Measurements from ENCODE around the gene CAPN12. TPM values are rescaled to one million over a fixed set of nuclear protein-coding genes. Genes with fewer than 3 reads are reported as not detected.
"Not testable (repeated sequence)": the region's sequence is repeated elsewhere in the genome, so short reads cannot be mapped to it uniquely, and the experiment has no call there.

Gene CAPN12, protein sequence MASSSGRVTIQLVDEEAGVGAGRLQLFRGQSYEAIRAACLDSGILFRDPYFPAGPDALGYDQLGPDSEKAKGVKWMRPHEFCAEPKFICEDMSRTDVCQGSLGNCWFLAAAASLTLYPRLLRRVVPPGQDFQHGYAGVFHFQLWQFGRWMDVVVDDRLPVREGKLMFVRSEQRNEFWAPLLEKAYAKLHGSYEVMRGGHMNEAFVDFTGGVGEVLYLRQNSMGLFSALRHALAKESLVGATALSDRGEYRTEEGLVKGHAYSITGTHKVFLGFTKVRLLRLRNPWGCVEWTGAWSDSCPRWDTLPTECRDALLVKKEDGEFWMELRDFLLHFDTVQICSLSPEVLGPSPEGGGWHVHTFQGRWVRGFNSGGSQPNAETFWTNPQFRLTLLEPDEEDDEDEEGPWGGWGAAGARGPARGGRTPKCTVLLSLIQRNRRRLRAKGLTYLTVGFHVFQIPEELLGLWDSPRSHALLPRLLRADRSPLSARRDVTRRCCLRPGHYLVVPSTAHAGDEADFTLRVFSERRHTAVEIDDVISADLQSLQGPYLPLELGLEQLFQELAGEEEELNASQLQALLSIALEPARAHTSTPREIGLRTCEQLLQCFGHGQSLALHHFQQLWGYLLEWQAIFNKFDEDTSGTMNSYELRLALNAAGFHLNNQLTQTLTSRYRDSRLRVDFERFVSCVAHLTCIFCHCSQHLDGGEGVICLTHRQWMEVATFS
- 5.0 TPM for polyA plus RNA-seq (2013, experiment 1 of 4)
- polyA plus RNA-seq (2013, experiment 2 of 4) = 7.7 TPM
- polyA plus RNA-seq (2013, experiment 3 of 4) = 7.0 TPM
- 6.4 TPM for polyA plus RNA-seq (2013, experiment 4 of 4)

DNA sequence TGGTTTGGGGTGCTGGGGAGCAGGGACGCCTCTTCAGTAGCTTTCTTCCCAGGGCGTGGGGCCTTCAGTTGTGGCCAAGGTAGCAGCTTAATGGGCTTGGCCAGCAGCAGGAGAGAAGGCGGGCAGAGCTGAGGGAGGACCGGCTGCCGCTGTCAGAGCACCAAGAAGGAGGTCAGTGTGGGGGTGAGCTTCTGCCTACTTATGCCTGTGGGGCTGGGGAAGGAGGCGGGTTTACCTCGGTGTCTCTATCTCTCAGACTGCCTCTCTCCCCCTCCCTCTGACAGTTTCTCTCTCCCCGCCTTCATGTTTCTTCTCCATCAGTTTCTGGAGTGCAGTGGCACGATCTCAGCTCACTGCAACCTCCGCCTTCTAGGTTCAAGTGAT lies at the start of gene CAPN12:
Gene CAPN12 (minus strand): TSS at position 177 of the 384 bp plus-strand sequence. CDS start 309 bp downstream, outside the sequence.
- Histone ChIP-seq H3K4me3 (ENCODE audit: insufficient read depth, low read depth, low read length) (no peak within 1 kb of the TSS), H3K27ac (ENCODE audit: insufficient read depth, low read depth, low read length, poor library complexity, severe bottlenecking) (no peak within 1 kb of the TSS), H3K27me3 (ENCODE audit: control insufficient read depth, insufficient read depth, low read length, poor library complexity, severe bottlenecking) (no peaks in the 10 kb centered on the region), H3K9me3 (ENCODE audit: control insufficient read depth, low read length) (no peaks in the 10 kb centered on the region), H3K4me1 (ENCODE audit: control insufficient read depth, insufficient read depth, low read length) (no peaks in the 10 kb centered on the region), H3K36me3 (ENCODE audit: control insufficient read depth, insufficient read depth, low read length) (no peaks in the 10 kb centered on the region)
- 83 to 85% methylated on average over 10 of the region's 10 CpGs for WGBS, 2 experiments

DNA sequence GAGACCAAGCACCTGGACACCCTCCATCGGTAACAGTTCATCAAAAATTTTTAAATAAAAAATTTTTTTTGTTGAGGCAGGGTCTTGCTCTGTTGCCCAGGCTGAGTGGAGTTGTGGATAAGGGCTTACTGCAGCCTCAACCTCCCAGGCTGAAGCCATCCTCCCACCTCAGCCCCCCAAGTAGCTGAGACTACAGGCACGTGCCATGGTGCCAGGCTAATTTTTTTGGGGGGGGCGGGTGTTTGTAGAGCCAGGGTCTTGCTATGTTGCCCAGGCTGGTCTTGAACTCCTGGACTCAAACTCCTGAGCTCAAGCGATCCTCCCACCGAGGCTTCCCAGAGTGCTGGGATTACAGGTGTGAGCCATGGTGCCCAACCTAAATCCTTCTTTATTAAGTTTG lies 49.4 kb upstream of the CAPN12 start:
- H3K27ac ChIP-seq (ENCODE audit: insufficient read depth, low read depth, low read length, poor library complexity, severe bottlenecking) = no peak overlapping the region
- H3K9me3 ChIP-seq (ENCODE audit: control insufficient read depth, low read length) = no peaks in the 10 kb centered on the region
- no peaks in the 10 kb centered on the region for H3K27me3 ChIP-seq (ENCODE audit: control insufficient read depth, insufficient read depth, low read length, poor library complexity, severe bottlenecking)
- 91 to 96% methylated on average over 4 to 5 of the region's 5 CpGs for WGBS, 2 experiments
- H3K4me1 ChIP-seq (ENCODE audit: control insufficient read depth, insufficient read depth, low read length) = no peaks in the 10 kb centered on the region
- H3K4me3 ChIP-seq (ENCODE audit: insufficient read depth, low read depth, low read length) = no peak overlapping the region
- no peaks in the 10 kb centered on the region for H3K36me3 ChIP-seq (ENCODE audit: control insufficient read depth, insufficient read depth, low read length)

DNA sequence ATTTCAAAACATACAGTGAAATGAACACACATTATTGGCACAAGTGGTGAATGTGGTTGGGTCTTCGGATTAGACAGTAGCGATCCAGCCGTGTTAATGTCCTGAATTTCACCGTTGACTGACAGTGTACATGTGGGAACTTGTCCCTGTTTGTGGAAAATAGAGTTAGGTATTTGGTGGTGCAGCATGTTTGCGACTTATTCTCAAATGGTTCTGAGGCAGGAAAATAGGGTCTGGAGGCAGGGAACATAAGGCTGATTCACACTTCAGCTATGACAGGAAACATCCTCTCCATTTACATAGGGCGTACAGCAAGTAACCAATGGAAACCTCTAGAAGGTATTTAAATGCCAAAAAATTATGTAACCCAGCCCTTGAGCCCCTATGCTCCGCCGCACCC lies 48.9 kb upstream of the CAPN12 start:
- H3K9me3 ChIP-seq (ENCODE audit: control insufficient read depth, low read length) = no peaks in the 10 kb centered on the region
- H3K36me3 ChIP-seq (ENCODE audit: control insufficient read depth, insufficient read depth, low read length) = no peaks in the 10 kb centered on the region
- H3K4me1 ChIP-seq (ENCODE audit: control insufficient read depth, insufficient read depth, low read length) = no peaks in the 10 kb centered on the region
- H3K27ac ChIP-seq (ENCODE audit: insufficient read depth, low read depth, low read length, poor library complexity, severe bottlenecking) = no peak overlapping the region
- no peak overlapping the region for H3K4me3 ChIP-seq (ENCODE audit: insufficient read depth, low read depth, low read length)
- 82 to 84% methylated on average over 8 of the region's 8 CpGs for WGBS, 2 experiments
- no peaks in the 10 kb centered on the region for H3K27me3 ChIP-seq (ENCODE audit: control insufficient read depth, insufficient read depth, low read length, poor library complexity, severe bottlenecking)

DNA sequence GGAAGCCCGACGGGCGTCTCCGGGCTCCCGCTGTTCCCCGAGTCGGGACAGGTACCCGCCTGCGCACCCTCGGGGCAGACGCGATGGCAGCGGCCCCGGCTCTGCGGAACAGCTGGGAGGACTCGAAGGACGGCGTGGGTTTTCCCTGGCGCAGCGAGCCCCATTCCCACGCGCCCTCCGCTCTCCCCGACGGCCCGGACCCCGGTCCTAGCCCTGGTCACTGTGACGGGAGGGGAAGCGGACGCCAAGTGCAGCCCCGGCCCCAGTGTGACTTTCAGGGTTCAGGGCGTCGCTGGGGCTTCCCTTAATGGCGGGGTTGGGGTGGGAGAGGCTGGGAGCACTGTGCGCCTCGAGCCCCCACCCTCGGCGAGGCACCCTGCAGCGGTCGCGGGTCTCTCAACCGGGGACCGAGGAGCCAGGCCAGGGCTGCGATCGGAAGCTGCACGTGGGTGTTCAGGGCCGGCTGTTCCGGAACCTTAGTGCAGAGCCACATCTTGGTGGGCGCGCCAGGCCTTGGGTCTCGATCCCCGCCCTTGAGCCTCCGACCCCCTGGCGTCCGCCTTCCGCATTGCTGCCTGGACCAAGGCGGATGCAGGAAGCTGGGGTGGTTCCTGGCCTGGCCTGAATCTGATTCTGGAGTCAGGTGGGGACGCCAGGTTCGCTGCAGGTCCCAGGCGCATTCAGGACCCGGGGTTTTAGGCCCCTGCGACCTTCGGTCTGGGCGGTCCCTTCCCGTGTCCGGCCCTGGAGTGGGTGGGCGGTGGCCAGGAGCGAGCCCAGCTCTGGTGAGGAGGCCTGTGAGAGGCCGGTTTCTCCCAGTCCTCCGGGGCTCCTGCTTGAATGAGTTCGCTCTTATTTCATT lies 48.2 kb upstream of the CAPN12 start:
- Histone ChIP-seq H3K27ac (ENCODE audit: insufficient read depth, low read depth, low read length, poor library complexity, severe bottlenecking) (no peak overlapping the region), H3K9me3 (ENCODE audit: control insufficient read depth, low read length) (no peaks in the 10 kb centered on the region), H3K27me3 (ENCODE audit: control insufficient read depth, insufficient read depth, low read length, poor library complexity, severe bottlenecking) (no peaks in the 10 kb centered on the region), H3K4me3 (ENCODE audit: insufficient read depth, low read depth, low read length) (no peak overlapping the region), H3K36me3 (ENCODE audit: control insufficient read depth, insufficient read depth, low read length) (no peaks in the 10 kb centered on the region), H3K4me1 (ENCODE audit: control insufficient read depth, insufficient read depth, low read length) (no peaks in the 10 kb centered on the region)
- 80 to 87% methylated on average over 63 to 65 of the region's 71 CpGs for WGBS, 2 experiments

DNA sequence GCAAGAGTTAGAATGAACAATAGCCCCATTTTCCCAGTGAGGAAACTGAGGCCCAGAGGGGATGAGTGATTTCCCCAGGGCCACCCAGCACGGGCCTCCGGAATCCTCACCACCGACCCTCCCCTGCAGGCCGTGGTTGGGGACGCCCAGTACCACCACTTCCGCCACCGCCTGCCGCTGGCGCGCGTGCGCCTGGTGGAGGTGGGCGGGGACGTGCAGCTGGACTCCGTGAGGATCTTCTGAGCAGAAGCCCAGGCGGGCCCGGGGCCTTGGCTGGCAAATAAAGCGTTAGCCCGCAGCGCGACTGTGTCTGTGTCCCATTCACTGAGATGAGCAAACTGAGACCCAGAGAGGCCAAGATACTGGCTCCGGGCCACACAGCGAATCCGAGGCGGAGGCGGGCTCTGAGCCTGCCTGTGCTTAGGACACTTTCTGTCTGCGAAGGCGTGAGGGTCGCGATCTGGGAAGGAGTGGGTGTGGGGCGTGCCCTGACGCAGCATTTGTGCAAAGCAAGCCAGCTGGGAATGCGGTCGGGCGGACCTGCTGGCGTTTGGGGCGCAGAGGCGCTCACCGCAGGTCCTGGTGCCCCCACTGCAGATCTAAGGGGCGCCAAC lies 47.3 kb upstream of the CAPN12 start:
- H3K36me3 ChIP-seq (ENCODE audit: control insufficient read depth, insufficient read depth, low read length); H3K27me3 ChIP-seq (ENCODE audit: control insufficient read depth, insufficient read depth, low read length, poor library complexity, severe bottlenecking); H3K4me3 ChIP-seq (ENCODE audit: insufficient read depth, low read depth, low read length); H3K27ac ChIP-seq (ENCODE audit: insufficient read depth, low read depth, low read length, poor library complexity, severe bottlenecking); H3K9me3 ChIP-seq (ENCODE audit: control insufficient read depth, low read length); H3K4me1 ChIP-seq (ENCODE audit: control insufficient read depth, insufficient read depth, low read length): not testable (repeated sequence)
- WGBS, 2 experiments = no CpG with 5 or more reads among the region's 40 CpGs

DNA sequence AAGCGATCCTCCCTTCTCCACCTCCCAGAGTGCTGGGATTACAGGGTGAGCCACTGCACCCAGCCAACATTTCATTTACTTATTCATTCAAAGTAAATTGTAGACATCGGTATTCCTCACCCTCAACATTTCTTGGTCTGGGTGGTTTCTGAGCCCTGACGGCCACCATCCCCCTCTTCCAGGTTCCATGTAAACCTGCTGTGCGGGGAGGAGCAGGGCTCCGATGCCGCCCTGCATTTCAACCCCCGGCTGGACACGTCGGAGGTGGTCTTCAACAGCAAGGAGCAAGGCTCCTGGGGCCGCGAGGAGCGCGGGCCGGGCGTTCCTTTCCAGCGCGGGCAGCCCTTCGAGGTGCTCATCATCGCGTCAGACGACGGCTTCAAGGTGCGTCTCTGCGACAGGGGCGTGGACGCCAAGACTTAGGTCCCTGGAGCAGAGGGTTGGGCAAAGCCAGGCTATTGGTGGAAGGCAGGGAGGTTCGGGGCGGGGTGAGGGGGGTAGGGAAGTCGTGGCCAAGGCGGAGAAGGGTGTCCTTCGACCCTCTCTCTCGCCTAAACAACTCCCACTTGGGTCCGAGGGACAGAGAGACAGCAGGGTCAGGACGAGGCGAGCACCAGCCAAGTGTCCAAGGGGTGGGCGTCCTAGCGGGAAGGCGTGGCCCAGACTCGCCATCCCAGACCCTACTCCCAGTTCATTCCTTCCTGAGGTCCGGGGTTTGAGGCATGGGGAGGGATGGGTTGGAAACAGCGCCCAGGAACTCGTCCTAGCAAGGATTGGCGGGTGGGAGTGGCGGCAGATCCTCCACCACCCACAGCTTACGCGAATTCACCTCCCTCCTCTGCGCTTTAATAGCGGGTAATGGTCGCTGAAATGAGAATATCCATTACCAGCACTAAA lies 46.5 kb upstream of the CAPN12 start:
- not testable (repeated sequence) for H3K36me3 ChIP-seq (ENCODE audit: control insufficient read depth, insufficient read depth, low read length); H3K9me3 ChIP-seq (ENCODE audit: control insufficient read depth, low read length); H3K27ac ChIP-seq (ENCODE audit: insufficient read depth, low read depth, low read length, poor library complexity, severe bottlenecking); H3K27me3 ChIP-seq (ENCODE audit: control insufficient read depth, insufficient read depth, low read length, poor library complexity, severe bottlenecking); H3K4me3 ChIP-seq (ENCODE audit: insufficient read depth, low read depth, low read length); H3K4me1 ChIP-seq (ENCODE audit: control insufficient read depth, insufficient read depth, low read length)
- 76 to 87% methylated on average over 9 to 13 of the region's 49 CpGs for WGBS, 2 experiments

DNA sequence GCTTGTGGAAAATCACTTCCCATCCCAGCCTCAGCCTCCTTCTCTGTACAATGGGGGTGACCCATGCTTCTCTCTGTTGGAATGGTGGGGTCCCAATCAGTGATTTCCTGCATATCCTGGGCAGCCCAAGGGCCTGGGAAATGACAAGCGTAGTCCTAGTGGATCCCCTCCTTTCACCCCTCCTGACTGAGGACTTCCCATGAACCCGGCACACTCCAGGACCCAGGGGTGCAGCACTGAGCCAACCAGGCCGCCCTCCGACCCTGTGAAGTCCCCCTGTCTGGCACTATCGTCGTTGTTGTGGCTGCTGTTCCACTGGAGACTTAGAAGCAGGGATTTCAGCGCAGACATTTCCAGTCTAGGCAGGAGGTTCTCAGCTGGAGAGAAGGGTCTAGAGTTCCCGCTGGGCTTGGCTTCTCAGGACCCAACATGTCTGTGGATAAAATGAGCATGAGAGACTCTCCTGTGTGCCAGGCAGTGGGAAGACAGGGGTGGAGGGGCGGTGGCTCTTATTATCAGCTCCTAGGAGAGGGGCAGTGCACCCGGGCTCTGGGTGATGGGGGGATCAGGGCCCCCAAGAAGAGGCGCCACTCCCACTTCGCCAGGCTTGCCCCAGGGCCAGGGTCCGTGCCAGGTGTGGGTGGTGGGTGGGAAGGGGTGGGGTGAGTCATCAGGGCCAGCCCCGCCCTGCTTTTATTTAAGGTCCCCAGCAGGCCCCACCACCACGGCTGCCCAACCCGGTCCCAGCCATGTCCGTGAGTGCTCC lies 44.4 kb upstream of the CAPN12 start, which contains the start of gene LGALS7B:
Gene LGALS7B (plus strand): TSS at position 723 of the 766 bp plus-strand sequence. CDS start 27 bp downstream, at position 750.
- Histone ChIP-seq H3K9me3 (ENCODE audit: control insufficient read depth, low read length) (no peaks in the 10 kb centered on the region), H3K27me3 (ENCODE audit: control insufficient read depth, insufficient read depth, low read length, poor library complexity, severe bottlenecking) (no peaks in the 10 kb centered on the region), H3K4me1 (ENCODE audit: control insufficient read depth, insufficient read depth, low read length) (no peaks in the 10 kb centered on the region), H3K27ac (ENCODE audit: insufficient read depth, low read depth, low read length, poor library complexity, severe bottlenecking) (no peak within 1 kb of the TSS), H3K36me3 (ENCODE audit: control insufficient read depth, insufficient read depth, low read length) (no peaks in the 10 kb centered on the region), H3K4me3 (ENCODE audit: insufficient read depth, low read depth, low read length) (no peak within 1 kb of the TSS)
- 78 to 80% methylated on average over 9 to 10 of the region's 17 CpGs for WGBS, 2 experiments

DNA sequence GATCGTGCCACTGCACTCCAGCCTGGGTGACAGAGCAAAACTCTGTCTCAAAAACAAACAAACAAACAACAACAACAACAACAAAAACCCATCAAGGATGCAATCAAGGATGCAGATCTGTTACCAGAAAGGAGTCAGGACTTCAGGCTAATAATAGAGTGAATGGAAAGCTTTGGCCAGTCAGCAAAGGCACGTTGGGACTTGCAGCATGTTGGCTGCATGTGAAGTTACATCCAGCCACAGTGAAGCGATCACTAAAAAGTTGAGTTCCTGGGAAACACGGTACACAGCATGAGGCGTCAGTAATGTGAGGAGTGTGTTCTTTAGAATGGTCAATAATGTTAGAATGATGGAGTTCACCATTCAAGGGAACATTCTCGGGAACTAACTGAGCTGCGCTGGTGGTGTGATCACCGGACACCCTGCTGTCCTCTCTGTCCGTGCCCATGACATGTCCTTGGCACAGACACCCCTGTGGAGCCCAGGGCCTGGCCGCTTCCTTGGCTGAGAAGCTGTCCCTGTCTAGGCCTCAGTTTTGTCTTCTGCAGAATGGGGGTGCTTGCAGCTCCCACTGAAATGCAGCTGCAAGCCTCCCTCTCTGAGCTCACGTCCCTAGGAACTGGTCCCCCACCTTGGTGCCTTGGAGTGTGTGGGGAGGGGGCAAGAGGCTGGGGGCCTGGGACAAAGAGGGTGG lies 42.4 kb upstream of the CAPN12 start:
- Histone ChIP-seq H3K9me3 (ENCODE audit: control insufficient read depth, low read length) (no peaks in the 10 kb centered on the region), H3K27me3 (ENCODE audit: control insufficient read depth, insufficient read depth, low read length, poor library complexity, severe bottlenecking) (no peaks in the 10 kb centered on the region), H3K27ac (ENCODE audit: insufficient read depth, low read depth, low read length, poor library complexity, severe bottlenecking) (no peak overlapping the region), H3K36me3 (ENCODE audit: control insufficient read depth, insufficient read depth, low read length) (no peaks in the 10 kb centered on the region), H3K4me1 (ENCODE audit: control insufficient read depth, insufficient read depth, low read length) (no peaks in the 10 kb centered on the region), H3K4me3 (ENCODE audit: insufficient read depth, low read depth, low read length) (no peak overlapping the region)
- WGBS, 2 experiments = 90% methylated on average over 11 of the region's 11 CpGs
